ENCODE data around the gene CISD3. TPM values are rescaled to one million over a fixed set of nuclear protein-coding genes. Genes with fewer than 3 reads are reported as not detected.

CISD3 gene
- polyA plus RNA-seq, 4 donors: 52.4 to 186 (median 131) TPM

DNA sequence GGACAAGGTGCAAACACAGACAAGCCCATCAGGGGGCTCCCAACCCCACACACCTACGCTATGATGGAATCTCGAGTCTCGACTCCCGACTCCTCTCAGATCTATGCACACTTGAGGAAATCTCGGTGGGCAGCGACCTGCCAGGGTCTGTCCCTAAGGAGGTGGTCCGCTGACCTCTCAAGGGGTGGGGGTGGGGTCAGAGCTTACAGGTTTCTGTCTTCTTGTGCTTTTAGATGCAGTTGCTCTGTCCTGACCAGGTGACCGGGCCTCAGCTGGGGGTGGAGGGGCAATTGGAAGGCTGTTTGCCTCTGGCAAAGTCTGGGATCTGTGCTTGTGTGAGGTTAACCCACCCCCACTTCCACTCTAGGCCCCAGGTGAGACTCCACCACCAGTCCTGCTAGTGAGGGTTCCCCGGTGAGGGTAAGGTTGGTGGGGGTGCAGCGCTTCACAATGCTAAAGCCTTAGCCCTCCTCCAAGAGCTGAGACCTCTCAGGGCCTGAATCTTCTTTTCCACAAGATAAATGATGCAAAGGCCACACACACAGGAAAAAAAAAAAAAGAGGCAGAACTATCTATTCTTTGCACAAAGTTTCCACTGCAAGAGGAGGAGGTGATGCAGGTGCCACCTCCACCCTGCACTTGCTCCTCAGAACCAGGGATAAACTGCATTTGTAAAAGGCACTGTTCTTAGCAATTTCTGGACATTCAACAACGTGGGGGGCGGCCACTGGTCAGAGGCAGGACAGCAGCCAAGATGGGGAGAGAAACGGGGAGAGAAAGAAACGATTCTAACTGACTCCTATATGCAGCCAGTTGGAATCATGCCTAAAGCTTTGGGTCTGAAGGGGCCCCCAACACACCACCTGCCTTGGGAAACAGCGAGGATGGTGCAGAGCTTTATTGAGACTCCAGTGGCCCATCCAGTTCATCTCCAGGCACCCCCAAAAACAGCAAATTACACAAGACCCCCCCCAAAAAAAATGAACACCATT lies 4.1 kb downstream of the CISD3 start:
- H3K27me3 ChIP-seq (ENCODE audit: control insufficient read depth in 3 of 3, insufficient read depth in 3 of 3, low read length in 3 of 3): no peaks in the 10 kb centered on the region
- no peak overlapping the region for H3K4me3 ChIP-seq (ENCODE audit: low read depth in 1 of 3, low read length in 3 of 3)
- no peaks in the 10 kb centered on the region for H3K9me3 ChIP-seq (ENCODE audit: control insufficient read depth in 2 of 2, insufficient read depth in 1 of 2, low read depth in 1 of 2, low read length in 1 of 2)
- H3K4me1 ChIP-seq (ENCODE audit: control insufficient read depth in 3 of 3, insufficient read depth in 2 of 3, low read depth in 1 of 3, low read length in 2 of 3): peaks cover under 1 to 54% (median 2%) of the 10 kb centered on the region in 3 donors
- FAIRE-seq (no peak), DNase-seq (peak in 1 of 2 donors; percentile 72)
- 52 to 62% (median 61%) methylated on average over 15 of the region's 15 CpGs for WGBS, 3 donors
- peaks cover 0 to 78% (median 2%) of the 10 kb centered on the region in 3 donors for H3K36me3 ChIP-seq (ENCODE audit: control insufficient read depth in 3 of 3, insufficient read depth in 2 of 3, low read depth in 1 of 3, low read length in 3 of 3)
- peak overlapping the region in 2 of 3 donors; percentile 12 to 96 for H3K27ac ChIP-seq (ENCODE audit: low read depth in 1 of 3, low read length in 2 of 3)

DNA sequence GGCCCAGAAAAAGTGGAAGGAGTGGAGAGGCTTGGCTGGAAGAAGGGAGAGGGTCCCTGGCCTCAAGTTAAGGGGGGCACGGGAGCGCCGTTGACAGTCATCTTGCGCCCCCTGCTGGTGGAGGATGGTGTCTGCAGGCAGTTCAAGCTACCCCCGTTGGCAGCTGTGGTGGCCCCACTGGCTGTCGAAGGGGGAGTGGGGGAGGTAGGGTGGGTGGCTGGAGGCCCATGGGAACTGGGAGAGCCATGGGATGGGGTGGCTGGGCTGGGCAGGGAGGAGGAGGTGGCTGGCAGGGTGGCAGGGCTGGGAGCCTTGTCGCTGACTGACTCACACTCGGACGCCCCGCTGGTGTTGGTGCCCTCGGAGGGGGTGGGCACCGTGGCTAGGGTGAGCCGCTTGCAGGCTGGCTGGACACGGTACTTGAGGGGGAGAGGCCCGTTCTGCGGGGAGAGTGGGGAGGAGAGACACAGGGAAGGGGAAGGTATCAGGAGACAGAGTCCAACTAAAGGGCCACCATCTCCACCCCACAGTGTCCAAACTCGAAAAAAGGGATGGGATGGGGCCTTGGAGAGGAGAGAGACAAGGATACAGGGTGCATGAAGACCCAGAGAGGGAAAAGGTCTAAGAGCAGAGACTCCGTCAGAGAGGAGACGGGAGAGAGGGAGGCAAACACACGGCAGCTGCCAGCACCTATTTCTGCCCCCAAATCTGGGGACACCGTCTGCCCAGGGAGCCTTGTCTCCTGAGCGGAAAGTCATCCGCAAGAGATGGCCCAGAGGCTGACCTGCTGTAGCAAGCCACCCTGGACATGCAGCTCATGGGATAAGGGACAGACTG lies 5.2 kb downstream of the CISD3 start:
- Histone ChIP-seq H3K36me3 (ENCODE audit: control insufficient read depth in 3 of 3, insufficient read depth in 2 of 3, low read depth in 1 of 3, low read length in 3 of 3) (peaks cover 0 to 88% (median 2%) of the 10 kb centered on the region in 3 donors), H3K9me3 (ENCODE audit: control insufficient read depth in 2 of 2, insufficient read depth in 1 of 2, low read depth in 1 of 2, low read length in 1 of 2) (no peaks in the 10 kb centered on the region), H3K4me3 (ENCODE audit: low read depth in 1 of 3, low read length in 3 of 3) (no peak overlapping the region), H3K27me3 (ENCODE audit: control insufficient read depth in 3 of 3, insufficient read depth in 3 of 3, low read length in 3 of 3) (no peaks in the 10 kb centered on the region), H3K27ac (ENCODE audit: low read depth in 1 of 3, low read length in 2 of 3) (no peak overlapping the region), H3K4me1 (ENCODE audit: control insufficient read depth in 3 of 3, insufficient read depth in 2 of 3, low read depth in 1 of 3, low read length in 2 of 3) (peaks cover 0 to 51% (median 0%) of the 10 kb centered on the region in 3 donors)
- WGBS, 3 donors: 28 to 44% (median 35%) methylated on average over 23 of the region's 23 CpGs
- DNase-seq: peak in 1 of 2 donors; percentile 69
- FAIRE-seq: no peak

DNA sequence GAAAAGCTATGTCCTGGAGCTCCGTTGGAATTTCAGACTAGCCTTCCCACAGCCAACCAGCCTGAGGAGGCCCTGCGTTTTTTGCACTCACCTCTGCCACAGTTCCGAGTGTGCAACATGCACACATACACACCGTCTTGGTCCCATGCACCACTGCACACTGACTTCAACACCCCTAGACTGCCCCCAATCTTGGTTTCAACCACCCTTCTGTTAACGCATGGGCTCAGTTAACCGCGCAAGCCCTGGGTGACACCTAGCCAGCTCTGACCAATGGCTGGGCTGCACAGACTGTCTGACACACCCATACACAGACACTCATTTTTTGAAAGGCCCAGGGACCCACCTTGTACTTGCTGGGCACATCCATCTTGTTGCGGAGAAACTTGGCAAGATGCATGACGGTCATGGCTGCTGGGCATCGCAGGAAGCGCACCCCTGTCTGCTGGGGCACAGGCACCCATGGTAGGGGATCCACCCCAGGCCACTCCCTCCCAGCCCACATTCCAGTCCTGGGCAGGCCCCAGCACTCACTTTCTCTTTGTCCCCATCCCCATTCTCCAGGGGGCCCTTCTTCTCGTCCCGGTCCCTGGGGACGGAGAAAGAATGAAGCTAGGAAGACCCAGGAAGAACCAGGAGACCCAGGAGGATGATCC lies 8.0 kb downstream of the CISD3 start:
- Histone ChIP-seq H3K9me3 (ENCODE audit: control insufficient read depth in 2 of 2, insufficient read depth in 1 of 2, low read depth in 1 of 2, low read length in 1 of 2) (no peaks in the 10 kb centered on the region), H3K27ac (ENCODE audit: low read depth in 1 of 3, low read length in 2 of 3) (no peak overlapping the region), H3K4me1 (ENCODE audit: control insufficient read depth in 3 of 3, insufficient read depth in 2 of 3, low read depth in 1 of 3, low read length in 2 of 3) (peaks cover 0 to 52% (median 4%) of the 10 kb centered on the region in 3 donors), H3K36me3 (ENCODE audit: control insufficient read depth in 3 of 3, insufficient read depth in 2 of 3, low read depth in 1 of 3, low read length in 3 of 3) (peaks cover 0 to 80% (median 2%) of the 10 kb centered on the region in 3 donors), H3K4me3 (ENCODE audit: low read depth in 1 of 3, low read length in 3 of 3) (no peak overlapping the region), H3K27me3 (ENCODE audit: control insufficient read depth in 3 of 3, insufficient read depth in 3 of 3, low read length in 3 of 3) (no peaks in the 10 kb centered on the region)
- DNase-seq: no peak
- 76 to 85% (median 83%) methylated on average over 14 of the region's 14 CpGs for WGBS, 3 donors
- no peak for FAIRE-seq

DNA sequence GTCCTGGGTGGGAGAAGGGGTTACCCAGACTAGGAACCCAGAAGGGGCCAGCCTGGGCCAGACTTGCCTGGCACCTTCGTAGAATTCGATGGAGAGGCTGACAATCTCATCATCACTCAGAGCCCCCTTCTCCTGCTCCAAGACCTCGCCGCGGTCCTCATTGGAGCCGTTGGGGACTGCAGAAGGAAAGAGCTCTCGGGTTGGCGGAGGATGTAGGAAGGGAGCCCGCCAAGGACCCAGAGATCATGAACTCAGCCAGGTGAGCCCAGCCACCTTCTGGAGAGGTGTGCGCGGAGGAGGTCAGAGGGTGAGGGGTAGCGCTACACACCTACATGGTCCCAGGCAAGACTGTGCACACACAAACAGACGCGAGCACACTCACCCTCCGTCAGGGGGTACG lies 8.5 kb downstream of the CISD3 start:
- H3K9me3 ChIP-seq (ENCODE audit: control insufficient read depth in 2 of 2, insufficient read depth in 1 of 2, low read depth in 1 of 2, low read length in 1 of 2): no peaks in the 10 kb centered on the region
- H3K27ac ChIP-seq (ENCODE audit: low read depth in 1 of 3, low read length in 2 of 3): no peak overlapping the region
- H3K4me1 ChIP-seq (ENCODE audit: control insufficient read depth in 3 of 3, insufficient read depth in 2 of 3, low read depth in 1 of 3, low read length in 2 of 3): peaks cover 0 to 52% (median 4%) of the 10 kb centered on the region in 3 donors
- FAIRE-seq (no peak), DNase-seq (no peak)
- no peaks in the 10 kb centered on the region for H3K27me3 ChIP-seq (ENCODE audit: control insufficient read depth in 3 of 3, insufficient read depth in 3 of 3, low read length in 3 of 3)
- peaks cover 0 to 75% (median 2%) of the 10 kb centered on the region in 3 donors for H3K36me3 ChIP-seq (ENCODE audit: control insufficient read depth in 3 of 3, insufficient read depth in 2 of 3, low read depth in 1 of 3, low read length in 3 of 3)
- 87 to 93% (median 88%) methylated on average over 16 of the region's 16 CpGs for WGBS, 3 donors
- H3K4me3 ChIP-seq (ENCODE audit: low read depth in 1 of 3, low read length in 3 of 3): no peak overlapping the region

DNA sequence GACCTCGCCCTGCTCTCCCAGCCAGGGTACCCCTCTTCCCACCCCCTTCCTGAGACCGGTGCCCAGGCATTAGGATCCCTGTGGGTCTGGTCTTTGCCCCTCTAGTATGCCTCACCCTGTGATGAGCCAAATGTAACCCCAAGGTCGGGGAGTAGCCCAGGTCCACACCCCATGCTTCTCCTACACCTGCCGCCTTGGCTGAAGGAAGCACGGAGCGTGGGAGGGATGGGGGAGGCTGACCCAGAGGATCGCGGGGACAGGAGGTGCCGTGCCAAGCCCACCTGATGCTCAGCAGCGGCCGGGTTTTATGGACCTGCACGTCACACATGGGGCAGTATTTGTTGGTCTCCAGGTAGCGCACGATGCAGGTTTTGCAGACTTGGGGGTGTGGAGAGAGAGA lies 9.2 kb downstream of the CISD3 start:
- WGBS, 3 donors: 5 to 63% (median 39%) methylated on average over 14 of the region's 14 CpGs
- H3K9me3 ChIP-seq (ENCODE audit: control insufficient read depth in 2 of 2, insufficient read depth in 1 of 2, low read depth in 1 of 2, low read length in 1 of 2): no peaks in the 10 kb centered on the region
- H3K27me3 ChIP-seq (ENCODE audit: control insufficient read depth in 3 of 3, insufficient read depth in 3 of 3, low read length in 3 of 3): no peaks in the 10 kb centered on the region
- no peak overlapping the region for H3K4me3 ChIP-seq (ENCODE audit: low read depth in 1 of 3, low read length in 3 of 3)
- peaks cover 0 to 51% (median 4%) of the 10 kb centered on the region in 3 donors for H3K4me1 ChIP-seq (ENCODE audit: control insufficient read depth in 3 of 3, insufficient read depth in 2 of 3, low read depth in 1 of 3, low read length in 2 of 3)
- FAIRE-seq: no peak
- H3K36me3 ChIP-seq (ENCODE audit: control insufficient read depth in 3 of 3, insufficient read depth in 2 of 3, low read depth in 1 of 3, low read length in 3 of 3): peaks cover 0 to 68% (median 2%) of the 10 kb centered on the region in 3 donors
- no peak overlapping the region for H3K27ac ChIP-seq (ENCODE audit: low read depth in 1 of 3, low read length in 2 of 3)
- DNase-seq: peak in 1 of 2 donors; percentile 71

DNA sequence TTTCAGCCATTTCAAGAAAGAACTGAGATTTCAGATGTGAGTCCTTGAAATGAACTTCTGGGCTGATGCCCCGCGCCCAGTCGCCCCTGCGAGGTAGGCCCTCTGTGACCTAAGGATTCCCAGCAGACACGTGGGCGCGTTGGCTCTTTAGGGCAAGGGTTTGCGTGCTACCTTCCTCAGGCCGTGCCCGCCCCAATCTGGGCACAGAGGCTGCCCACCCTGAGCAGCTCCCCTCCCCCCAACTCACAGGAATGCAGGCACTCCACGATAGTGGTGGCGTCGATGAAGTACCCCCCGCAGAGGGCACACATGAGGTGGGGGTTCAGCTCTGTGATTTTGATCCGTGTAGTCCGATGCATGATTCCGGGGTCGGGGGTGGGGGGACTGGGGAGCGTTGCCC lies 9.9 kb downstream of the CISD3 start:
- DNase-seq (no peak), FAIRE-seq (no peak)
- peaks cover 0 to 44% (median 4%) of the 10 kb centered on the region in 3 donors for H3K4me1 ChIP-seq (ENCODE audit: control insufficient read depth in 3 of 3, insufficient read depth in 2 of 3, low read depth in 1 of 3, low read length in 2 of 3)
- H3K27ac ChIP-seq (ENCODE audit: low read depth in 1 of 3, low read length in 2 of 3): no peak overlapping the region
- H3K9me3 ChIP-seq (ENCODE audit: control insufficient read depth in 2 of 2, insufficient read depth in 1 of 2, low read depth in 1 of 2, low read length in 1 of 2): no peaks in the 10 kb centered on the region
- no peak overlapping the region for H3K4me3 ChIP-seq (ENCODE audit: low read depth in 1 of 3, low read length in 3 of 3)
- no peaks in the 10 kb centered on the region for H3K27me3 ChIP-seq (ENCODE audit: control insufficient read depth in 3 of 3, insufficient read depth in 3 of 3, low read length in 3 of 3)
- H3K36me3 ChIP-seq (ENCODE audit: control insufficient read depth in 3 of 3, insufficient read depth in 2 of 3, low read depth in 1 of 3, low read length in 3 of 3): peaks cover 0 to 67% (median 0%) of the 10 kb centered on the region in 3 donors
- WGBS, 3 donors: 71 to 90% (median 73%) methylated on average over 19 of the region's 19 CpGs

DNA sequence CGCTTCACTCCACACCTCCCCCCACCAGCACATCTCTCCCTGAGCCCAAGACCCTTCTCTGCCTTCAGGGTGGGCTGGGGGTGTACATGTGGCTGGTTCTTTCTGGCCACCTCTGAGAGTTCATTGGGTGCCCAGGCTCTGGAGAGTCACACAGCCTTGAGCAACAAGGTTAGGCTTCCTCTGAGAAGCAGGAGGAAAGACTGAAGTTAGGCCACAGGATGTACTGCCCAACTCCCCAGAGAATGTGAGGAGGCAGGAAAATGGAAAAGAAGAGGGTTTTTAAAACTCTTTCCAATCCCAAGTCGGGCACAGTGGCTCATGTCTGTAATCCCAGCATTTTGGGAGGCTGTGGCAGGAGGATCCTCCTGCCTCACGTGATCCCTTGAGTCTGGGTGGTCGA lies 10.7 kb downstream of the CISD3 start:
- no peak for FAIRE-seq
- peak overlapping the region in 1 of 3 donors; percentile 7 for H3K27ac ChIP-seq (ENCODE audit: low read depth in 1 of 3, low read length in 2 of 3)
- no peak overlapping the region for H3K4me3 ChIP-seq (ENCODE audit: low read depth in 1 of 3, low read length in 3 of 3)
- H3K9me3 ChIP-seq (ENCODE audit: control insufficient read depth in 2 of 2, insufficient read depth in 1 of 2, low read depth in 1 of 2, low read length in 1 of 2): no peaks in the 10 kb centered on the region
- WGBS, 3 donors: 69 to 84% (median 72%) methylated on average over 4 of the region's 4 CpGs
- no peak for DNase-seq
- H3K27me3 ChIP-seq (ENCODE audit: control insufficient read depth in 3 of 3, insufficient read depth in 3 of 3, low read length in 3 of 3): no peaks in the 10 kb centered on the region
- peaks cover 0 to 65% (median 0%) of the 10 kb centered on the region in 3 donors for H3K36me3 ChIP-seq (ENCODE audit: control insufficient read depth in 3 of 3, insufficient read depth in 2 of 3, low read depth in 1 of 3, low read length in 3 of 3)
- H3K4me1 ChIP-seq (ENCODE audit: control insufficient read depth in 3 of 3, insufficient read depth in 2 of 3, low read depth in 1 of 3, low read length in 2 of 3): peaks cover 0 to 45% (median 4%) of the 10 kb centered on the region in 3 donors

DNA sequence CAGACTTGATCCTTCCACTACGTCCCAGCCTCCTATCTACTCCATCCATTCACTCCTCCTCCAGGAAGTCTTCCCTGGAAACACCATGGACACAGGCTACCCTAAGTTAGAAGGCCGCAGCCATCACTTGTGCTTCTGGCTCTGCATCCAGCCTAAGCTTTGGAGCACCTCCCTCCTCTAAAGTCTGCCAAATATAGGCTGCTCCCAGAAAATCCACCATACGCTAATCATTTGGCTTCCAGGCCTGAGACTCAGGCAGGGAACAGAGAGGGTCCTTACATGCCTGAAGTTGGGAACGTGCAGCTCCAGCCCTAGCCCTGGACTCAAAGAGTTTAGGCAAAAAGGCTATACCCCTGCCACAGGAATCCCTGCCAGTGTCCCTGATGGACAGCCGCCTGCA lies 11.3 kb downstream of the CISD3 start:
- peak overlapping the region in 2 of 3 donors; percentile 72 to 90 for H3K27ac ChIP-seq (ENCODE audit: low read depth in 1 of 3, low read length in 2 of 3)
- WGBS, 3 donors: 59 to 70% (median 64%) methylated on average over 5 of the region's 5 CpGs
- FAIRE-seq: no peak
- H3K27me3 ChIP-seq (ENCODE audit: control insufficient read depth in 3 of 3, insufficient read depth in 3 of 3, low read length in 3 of 3): no peaks in the 10 kb centered on the region
- peaks cover 0 to 51% (median 4%) of the 10 kb centered on the region in 3 donors for H3K4me1 ChIP-seq (ENCODE audit: control insufficient read depth in 3 of 3, insufficient read depth in 2 of 3, low read depth in 1 of 3, low read length in 2 of 3)
- H3K4me3 ChIP-seq (ENCODE audit: low read depth in 1 of 3, low read length in 3 of 3): no peak overlapping the region
- H3K36me3 ChIP-seq (ENCODE audit: control insufficient read depth in 3 of 3, insufficient read depth in 2 of 3, low read depth in 1 of 3, low read length in 3 of 3): peaks cover 0 to 61% (median 0%) of the 10 kb centered on the region in 3 donors
- DNase-seq: no peak
- no peaks in the 10 kb centered on the region for H3K9me3 ChIP-seq (ENCODE audit: control insufficient read depth in 2 of 2, insufficient read depth in 1 of 2, low read depth in 1 of 2, low read length in 1 of 2)
